GM23248 (cell line): ENCODE measurements around the gene THTPA.

Experiments
- EZH2 ChIP-seq: fragments of 200-600 bp; sonication (generic); IDR thresholded peaks from 2 replicates; pipeline ENCODE4 v1.6.1; 2018; ENCODE audit warnings: antibody characterized with exemption, mild to moderate bottlenecking; ENCODE audit not compliant: insufficient read depth, poor library complexity, severe bottlenecking
- EZH2phosphoT487 ChIP-seq: fragments of 200-600 bp; sonication (generic); IDR thresholded peaks from 2 replicates; pipeline ENCODE4 v1.6.1; 2018; ENCODE audit warnings: antibody characterized with exemption, moderate library complexity, mild to moderate bottlenecking, low read depth; ENCODE audit not compliant: insufficient read depth

GRCh38 chr14:23579311-23579630 lies 23.2 kb downstream of the THTPA start:
- TF ChIP-seq EZH2 (no peak), EZH2phosphoT487 (no peak)
